Peyer's patch (tissue), 4 donors: ENCODE results near the gene NGEF. TPM values are rescaled to one million over a fixed set of nuclear protein-coding genes. Genes with fewer than 3 reads are reported as not detected.
A peak's percentile ranks its signal among the peaks of the same experiment; 100 is the strongest.

Source experiments
- DNase-seq, 3 donors: peaks; one replicate each; pipeline ENCODE4 v3.0.0-alpha.2; 2017 to 2019
- H3K27ac ChIP-seq, 4 donors: fragments of 200-600 bp; sonication (generic); one replicate each; pipeline ENCODE4 v1.5.1; 2016 to 2019
- H3K27me3 ChIP-seq, 2 donors: fragments of 200-600 bp; sonication (generic); one replicate each; pipeline ENCODE4 v1.5.1; 2019
- H3K36me3 ChIP-seq, 3 donors: fragments of 200-600 bp; sonication (generic); one replicate each; pipeline ENCODE4 v1.5.1; 2016 to 2019
- H3K4me1 ChIP-seq, 4 donors: fragments of 200-600 bp; sonication (generic); one replicate each; pipeline ENCODE4 v1.5.1; 2016 to 2019
- H3K4me3 ChIP-seq, 4 donors: fragments of 200-600 bp; sonication (generic); 1 replicate in 3 of 4; 2 replicates in 1 of 4; pipeline ENCODE4 v1.5.1; 2016 to 2019; ENCODE audit warnings: mild to moderate bottlenecking in 1 of 4
- H3K9me3 ChIP-seq, 4 donors: fragments of 200-600 bp; sonication (generic); one replicate each; pipeline ENCODE4 v1.5.1; 2016 to 2019; ENCODE audit warnings: mild to moderate bottlenecking in 1 of 4
- CTCF ChIP-seq, 6 experiments: fragments of 450-650 bp in 4 of 6; fragments of 200-600 bp in 2 of 6; sonication (generic) in 1 of 6; IDR thresholded peaks; one replicate each; pipeline ENCODE4 v1.5.1; 2017 to 2019; ENCODE audit warnings: antibody characterized with exemption in 6 of 6, mild to moderate bottlenecking in 3 of 6, moderate library complexity in 1 of 6
- POLR2A ChIP-seq, 2 donors: fragments of 450-650 bp; IDR thresholded peaks; one replicate each; pipeline ENCODE4 v1.5.1; 2017; ENCODE audit warnings: antibody characterized with exemption in 2 of 2, mild to moderate bottlenecking in 2 of 2, moderate library complexity in 2 of 2
- total RNA-seq, 4 donors: library from RNA; depleted of rRNA; stranded (reverse); fragments of >200 nt; gene quantifications; one replicate each; pipeline ENCODE4 v1.1.0, GENCODE V29; 2016

NGEF gene
- total RNA-seq, 4 donors from 2014 or later, result 54.5 to 116 (median 98.1) TPM

GRCh38 chr2:233015019-233015645, 2.1 kb upstream of the NGEF start:
- TF ChIP-seq CTCF (IDR thresholded peaks at IDR 0.05), result no peak
- TF ChIP-seq POLR2A (IDR thresholded peaks at IDR 0.05), result no peak
- Histone ChIP-seq H3K36me3 (no peaks in the 10 kb centered on the region), H3K27me3 (no peaks in the 10 kb centered on the region)

GRCh38 chr2:233013650-233014049, 594 bp upstream of the NGEF start:
- peak overlapping the region in 2 of 4 donors; percentile 78 to 87 for H3K27ac ChIP-seq
- H3K36me3 ChIP-seq, result no peaks in the 10 kb centered on the region
- TF ChIP-seq POLR2A (IDR thresholded peaks at IDR 0.05), result no peak
- TF ChIP-seq CTCF (IDR thresholded peaks at IDR 0.05), result no peak
- DNase-seq, result no peak
- H3K27me3 ChIP-seq, result no peaks in the 10 kb centered on the region
- no peaks in the 10 kb centered on the region for H3K9me3 ChIP-seq
- no peak overlapping the region for H3K4me3 ChIP-seq
- peaks cover 0 to 8% (median 0%) of the 10 kb centered on the region in 4 donors for H3K4me1 ChIP-seq

More at GRCh38 chr2:233015019-233015645, 2.1 kb upstream of the NGEF start:
- DNase-seq, result no peak
- Histone ChIP-seq H3K27ac (no peak overlapping the region), H3K9me3 (no peaks in the 10 kb centered on the region), H3K4me1 (peaks cover 0 to 8% (median 0%) of the 10 kb centered on the region in 4 donors), H3K4me3 (no peak overlapping the region)

- peak in 2 of 6 experiments; percentile 17 to 22 for TF ChIP-seq CTCF (IDR thresholded peaks at IDR 0.05)
- TF ChIP-seq POLR2A (IDR thresholded peaks at IDR 0.05), result peak; percentile 14 to 23
- H3K27me3 ChIP-seq, result no peaks in the 10 kb centered on the region
- peaks cover 0 to 8% (median 0%) of the 10 kb centered on the region in 4 donors for H3K4me1 ChIP-seq
- peak overlapping the region in 3 of 4 donors; percentile 17 to 57 (median 50) for H3K4me3 ChIP-seq
- H3K9me3 ChIP-seq, result no peaks in the 10 kb centered on the region
- H3K27ac ChIP-seq, result peak overlapping the region in 3 of 4 donors; percentile 68 to 87 (median 78)
- peak in 2 of 3 donors; percentile 68 to 73 for DNase-seq
- peaks cover 0 to 2% (median 0%) of the 10 kb centered on the region in 3 donors for H3K36me3 ChIP-seq
Observed at GRCh38 chr2:233012301-233012971, 620 bp downstream of the NGEF start.

- TF ChIP-seq POLR2A (IDR thresholded peaks at IDR 0.05) (no peak), CTCF (IDR thresholded peaks at IDR 0.05) (no peak)
- peak overlapping the region in 3 of 4 donors; percentile 17 to 57 (median 50) for H3K4me3 ChIP-seq
- DNase-seq, result peak in 1 of 3 donors; percentile 41
Observed at GRCh38 chr2:233011702-233012131, 1.3 kb downstream of the NGEF start.

GRCh38 chr2:233011268-233011650, 1.8 kb downstream of the NGEF start:
- H3K4me3 ChIP-seq, result peak overlapping the region in 3 of 4 donors; percentile 17 to 57 (median 50)
- peak overlapping the region in 1 of 4 donors; percentile 68 for H3K27ac ChIP-seq

More at GRCh38 chr2:233011702-233012131, 1.3 kb downstream of the NGEF start:
- Histone ChIP-seq H3K9me3 (no peaks in the 10 kb centered on the region), H3K4me1 (peaks cover 0 to 8% (median 0%) of the 10 kb centered on the region in 4 donors), H3K27ac (peak overlapping the region in 3 of 4 donors; percentile 68 to 87 (median 78)), H3K36me3 (peaks cover 0 to 4% (median 0%) of the 10 kb centered on the region in 3 donors), H3K27me3 (no peaks in the 10 kb centered on the region)

More at GRCh38 chr2:233011268-233011650, 1.8 kb downstream of the NGEF start:
- H3K27me3 ChIP-seq, result no peaks in the 10 kb centered on the region
- peaks cover 0 to 8% (median 0%) of the 10 kb centered on the region in 4 donors for H3K4me1 ChIP-seq
- TF ChIP-seq CTCF (IDR thresholded peaks at IDR 0.05) (no peak), POLR2A (IDR thresholded peaks at IDR 0.05) (no peak)
- peaks cover 0 to 4% (median 0%) of the 10 kb centered on the region in 3 donors for H3K36me3 ChIP-seq
- no peaks in the 10 kb centered on the region for H3K9me3 ChIP-seq
- DNase-seq, result peak in 1 of 3 donors; percentile 26
